ENCODE data around the gene BTBD10. TPM values are rescaled to one million over a fixed set of nuclear protein-coding genes. Genes with fewer than 3 reads are reported as not detected.

BTBD10 gene
- total and polyA plus RNA-seq, 9 donors, result 21.4 to 39.5 (median 22.9) TPM

DNA sequence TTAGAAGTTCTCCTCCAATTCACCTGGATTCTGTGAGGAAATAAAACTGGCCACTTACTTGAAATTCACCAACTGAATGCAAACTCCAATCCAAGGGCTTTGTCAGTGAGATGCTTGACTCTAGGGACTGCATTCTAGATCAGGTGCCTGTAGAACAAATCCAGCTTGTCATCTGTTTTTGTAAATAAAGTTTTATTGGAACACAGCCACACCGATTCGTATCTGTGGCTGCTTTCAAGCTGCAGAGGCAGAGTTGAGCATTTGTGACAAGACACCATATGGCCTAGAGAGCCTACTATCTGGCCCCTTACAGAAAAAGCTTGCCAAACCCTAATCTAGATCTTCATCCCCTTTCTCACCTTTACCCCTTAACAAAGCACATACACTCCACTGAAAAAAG, 82.3 kb downstream of the BTBD10 start:
- H3K27ac ChIP-seq (ENCODE audit: low read length), result no peak overlapping the region
- no peaks in the 10 kb centered on the region for H3K27me3 ChIP-seq (ENCODE audit: control insufficient read depth, insufficient read depth, low read length)
- no peak overlapping the region for H3K4me3 ChIP-seq (ENCODE audit: low read length)
- H3K9me3 ChIP-seq (replicated peaks; ENCODE audit: control insufficient read depth, low read depth, low read length), result no peaks in the 10 kb centered on the region
- no peaks in the 10 kb centered on the region for H3K4me1 ChIP-seq (ENCODE audit: control insufficient read depth, insufficient read depth, low read length)
- no CpG with 5 or more reads among the region's 2 CpGs for WGBS (ENCODE audit: insufficient coverage)
- peaks cover 38% of the 10 kb centered on the region for H3K36me3 ChIP-seq (ENCODE audit: control insufficient read depth, insufficient read depth, low read length)
- no peak for DNase-seq

DNA sequence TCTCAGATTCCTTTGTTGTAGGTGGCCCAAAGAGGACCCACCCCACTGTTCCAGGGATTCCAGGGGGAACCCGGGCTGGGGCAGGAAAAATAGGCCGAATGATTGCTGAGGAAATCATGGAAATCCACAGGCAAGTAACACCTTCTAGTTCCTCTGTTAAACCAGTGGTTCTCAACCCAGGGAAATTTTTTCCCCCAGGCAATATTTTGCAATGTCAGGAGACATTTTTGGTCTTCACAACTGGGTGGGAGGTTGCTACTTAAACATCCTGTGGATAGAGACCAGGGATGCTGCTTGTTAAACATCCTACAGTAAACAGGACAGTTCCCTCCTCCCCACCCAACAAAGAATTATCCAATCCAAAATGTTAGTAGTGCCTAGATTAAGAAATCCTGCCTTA, 84.7 kb downstream of the BTBD10 start:
- Histone ChIP-seq H3K36me3 (ENCODE audit: control insufficient read depth, insufficient read depth, low read length) (peaks cover 41% of the 10 kb centered on the region), H3K9me3 (replicated peaks; ENCODE audit: control insufficient read depth, low read depth, low read length) (no peaks in the 10 kb centered on the region), H3K4me1 (ENCODE audit: control insufficient read depth, insufficient read depth, low read length) (no peaks in the 10 kb centered on the region), H3K4me3 (ENCODE audit: low read length) (no peak overlapping the region), H3K27me3 (ENCODE audit: control insufficient read depth, insufficient read depth, low read length) (no peaks in the 10 kb centered on the region), H3K27ac (ENCODE audit: low read length) (no peak overlapping the region)
- DNase-seq, result no peak
- no CpG with 5 or more reads among the region's 2 CpGs for WGBS (ENCODE audit: insufficient coverage)

DNA sequence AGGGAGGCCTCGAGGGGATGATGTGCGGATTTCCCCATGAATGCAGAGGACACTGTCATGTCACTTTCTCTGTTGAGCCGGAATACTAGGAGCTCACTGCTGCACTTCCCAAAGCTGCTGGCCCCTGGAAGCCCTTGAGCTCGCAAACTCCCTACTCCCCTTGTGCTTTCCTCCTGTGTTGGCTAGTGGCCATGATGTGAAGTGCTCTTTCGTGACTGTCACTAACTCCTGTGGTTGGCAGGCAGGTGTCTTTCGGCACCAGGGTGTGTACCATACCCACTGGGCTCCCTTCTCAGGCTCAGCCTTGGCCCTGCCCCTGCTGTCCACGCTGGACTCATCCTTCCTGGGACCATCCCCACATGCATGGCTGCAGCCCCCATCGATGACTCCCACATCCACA, 86.2 kb downstream of the BTBD10 start:
- H3K9me3 ChIP-seq (replicated peaks; ENCODE audit: control insufficient read depth, low read depth, low read length), result no peaks in the 10 kb centered on the region
- H3K27ac ChIP-seq (ENCODE audit: low read length), result no peak overlapping the region
- WGBS (ENCODE audit: insufficient coverage), result 90% methylated on average over 7 of the region's 8 CpGs
- peaks cover 34% of the 10 kb centered on the region for H3K36me3 ChIP-seq (ENCODE audit: control insufficient read depth, insufficient read depth, low read length)
- no peaks in the 10 kb centered on the region for H3K4me1 ChIP-seq (ENCODE audit: control insufficient read depth, insufficient read depth, low read length)
- no peaks in the 10 kb centered on the region for H3K27me3 ChIP-seq (ENCODE audit: control insufficient read depth, insufficient read depth, low read length)
- DNase-seq, result no peak
- no peak overlapping the region for H3K4me3 ChIP-seq (ENCODE audit: low read length)

DNA sequence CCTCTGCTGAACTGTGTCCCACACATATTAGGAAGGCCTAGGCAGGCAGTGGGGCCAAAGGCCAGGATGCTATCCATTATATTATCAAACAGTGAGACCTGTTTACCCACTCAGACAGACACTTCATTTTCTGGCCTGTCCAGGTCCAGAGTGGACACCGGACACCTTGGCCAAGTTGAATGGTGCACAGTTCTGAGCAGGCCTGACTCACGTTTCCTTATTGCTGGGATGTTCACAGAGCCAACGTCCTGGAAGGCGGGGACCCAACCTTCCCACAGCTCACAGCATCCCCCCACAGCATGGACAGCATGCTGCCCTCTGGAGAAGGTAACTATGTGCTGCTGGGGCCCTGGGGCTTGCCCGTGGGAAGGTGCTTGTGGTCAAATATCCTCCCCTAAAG, 86.6 kb downstream of the BTBD10 start:
- no peak for DNase-seq
- no peaks in the 10 kb centered on the region for H3K27me3 ChIP-seq (ENCODE audit: control insufficient read depth, insufficient read depth, low read length)
- no peak overlapping the region for H3K4me3 ChIP-seq (ENCODE audit: low read length)
- no peak overlapping the region for H3K27ac ChIP-seq (ENCODE audit: low read length)
- no peaks in the 10 kb centered on the region for H3K4me1 ChIP-seq (ENCODE audit: control insufficient read depth, insufficient read depth, low read length)
- 82% methylated on average over 2 of the region's 5 CpGs for WGBS (ENCODE audit: insufficient coverage)
- peaks cover 31% of the 10 kb centered on the region for H3K36me3 ChIP-seq (ENCODE audit: control insufficient read depth, insufficient read depth, low read length)
- no peaks in the 10 kb centered on the region for H3K9me3 ChIP-seq (replicated peaks; ENCODE audit: control insufficient read depth, low read depth, low read length)

DNA sequence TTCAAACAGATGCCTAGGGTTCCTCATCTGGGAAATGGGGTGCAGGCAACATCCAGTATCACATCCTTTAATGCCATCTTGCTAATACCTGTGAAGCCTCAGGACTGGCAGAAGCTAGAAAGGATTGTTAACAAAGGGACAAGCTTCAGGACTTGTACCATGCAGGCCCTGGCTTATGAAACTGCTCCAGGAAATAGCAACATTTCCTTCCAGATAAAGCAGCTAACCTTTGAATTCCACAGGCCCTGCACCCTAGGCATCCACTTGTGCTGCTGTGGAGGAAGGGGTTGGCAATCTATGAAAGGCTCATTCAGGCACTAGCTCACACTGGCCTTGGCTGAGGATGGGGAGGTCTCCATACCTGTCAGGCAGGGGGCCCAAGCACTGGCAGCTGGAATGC, 87.2 kb downstream of the BTBD10 start:
- peaks cover 25% of the 10 kb centered on the region for H3K36me3 ChIP-seq (ENCODE audit: control insufficient read depth, insufficient read depth, low read length)
- no peak overlapping the region for H3K4me3 ChIP-seq (ENCODE audit: low read length)
- H3K4me1 ChIP-seq (ENCODE audit: control insufficient read depth, insufficient read depth, low read length), result no peaks in the 10 kb centered on the region
- no peak overlapping the region for H3K27ac ChIP-seq (ENCODE audit: low read length)
- no peaks in the 10 kb centered on the region for H3K27me3 ChIP-seq (ENCODE audit: control insufficient read depth, insufficient read depth, low read length)
- H3K9me3 ChIP-seq (replicated peaks; ENCODE audit: control insufficient read depth, low read depth, low read length), result no peaks in the 10 kb centered on the region
- DNase-seq, result no peak

DNA sequence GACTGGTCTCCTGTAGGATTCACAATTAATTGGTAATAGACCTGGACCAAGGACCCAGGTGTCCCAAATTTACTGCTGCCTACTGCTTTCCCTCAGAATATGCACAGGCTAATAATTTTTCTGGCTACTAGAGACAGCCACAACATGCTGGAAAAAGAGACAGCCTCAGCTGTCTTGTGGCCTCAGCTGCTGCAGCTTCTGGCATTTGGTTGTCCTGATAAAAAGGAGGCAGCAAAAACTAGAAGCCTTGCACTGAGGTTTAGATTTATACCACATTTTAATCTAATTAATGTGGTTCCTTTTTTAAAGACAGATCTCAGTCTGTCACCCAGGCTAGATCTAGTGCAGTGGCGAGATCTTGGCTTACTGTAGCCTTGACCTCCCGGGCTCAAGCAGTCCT, 89.8 kb downstream of the BTBD10 start:
- H3K27me3 ChIP-seq (ENCODE audit: control insufficient read depth, insufficient read depth, low read length), result no peaks in the 10 kb centered on the region
- no peak overlapping the region for H3K4me3 ChIP-seq (ENCODE audit: low read length)
- no peaks in the 10 kb centered on the region for H3K4me1 ChIP-seq (ENCODE audit: control insufficient read depth, insufficient read depth, low read length)
- H3K9me3 ChIP-seq (replicated peaks; ENCODE audit: control insufficient read depth, low read depth, low read length), result no peaks in the 10 kb centered on the region
- peaks cover 18% of the 10 kb centered on the region for H3K36me3 ChIP-seq (ENCODE audit: control insufficient read depth, insufficient read depth, low read length)
- WGBS (ENCODE audit: insufficient coverage), result 80% methylated on average over 1 of the region's 2 CpGs
- no peak overlapping the region for H3K27ac ChIP-seq (ENCODE audit: low read length)
- no peak for DNase-seq

DNA sequence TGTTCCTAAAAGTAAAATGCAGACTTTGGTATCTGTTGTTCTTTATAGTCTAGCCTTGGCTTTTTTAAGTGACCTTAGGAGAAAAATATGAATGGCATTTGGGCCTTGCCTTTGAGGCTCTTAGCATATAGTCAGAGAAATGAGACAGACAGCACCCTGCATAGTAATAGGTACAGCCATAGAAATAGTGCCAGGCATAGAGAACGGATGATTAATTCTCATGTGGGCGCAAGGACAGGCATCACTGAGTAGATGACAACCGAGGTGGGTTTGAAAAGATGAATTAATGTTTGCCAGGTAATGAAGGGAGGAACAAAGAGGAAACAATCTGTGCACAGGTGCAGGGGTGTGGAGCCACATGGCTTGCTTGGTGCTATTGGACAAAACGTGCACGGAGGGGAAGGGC, 95.0 kb downstream of the BTBD10 start:
- H3K36me3 ChIP-seq (ENCODE audit: control insufficient read depth, insufficient read depth, low read length), result peaks cover 8% of the 10 kb centered on the region
- WGBS (ENCODE audit: insufficient coverage), result 79% methylated on average over 5 of the region's 5 CpGs

DNA sequence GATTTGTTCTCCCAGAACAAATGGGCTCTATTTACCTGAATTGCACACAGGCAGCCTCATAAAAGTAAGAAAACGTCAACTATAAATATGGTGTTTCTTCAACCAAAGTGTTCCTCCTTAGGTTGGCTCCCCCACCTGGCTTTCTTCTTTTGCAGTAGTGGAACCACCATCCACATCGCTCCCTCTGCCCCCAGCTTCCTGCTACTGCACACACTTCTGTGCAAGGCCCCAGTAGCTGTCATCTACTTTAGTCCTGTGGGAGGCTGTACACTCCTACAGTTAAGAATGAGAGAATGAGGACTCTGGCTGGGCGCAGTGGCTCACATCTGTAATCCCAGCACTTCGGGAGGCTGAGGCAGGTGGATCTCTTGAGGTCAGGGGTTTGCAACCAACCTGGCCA, 95.9 kb downstream of the BTBD10 start:
- DNase-seq, result no peak
- Histone ChIP-seq H3K36me3 (ENCODE audit: control insufficient read depth, insufficient read depth, low read length) (peaks cover 7% of the 10 kb centered on the region), H3K9me3 (replicated peaks; ENCODE audit: control insufficient read depth, low read depth, low read length) (no peaks in the 10 kb centered on the region), H3K4me3 (ENCODE audit: low read length) (no peak overlapping the region), H3K4me1 (ENCODE audit: control insufficient read depth, insufficient read depth, low read length) (no peaks in the 10 kb centered on the region), H3K27ac (ENCODE audit: low read length) (no peak overlapping the region), H3K27me3 (ENCODE audit: control insufficient read depth, insufficient read depth, low read length) (no peaks in the 10 kb centered on the region)
- 100% methylated on average over 1 of the region's 4 CpGs for WGBS (ENCODE audit: insufficient coverage)

More for the DNA sequence above, 95.0 kb downstream of the BTBD10 start:
- H3K4me3 ChIP-seq (ENCODE audit: low read length), result no peak overlapping the region
- H3K4me1 ChIP-seq (ENCODE audit: control insufficient read depth, insufficient read depth, low read length), result no peaks in the 10 kb centered on the region
- H3K27me3 ChIP-seq (ENCODE audit: control insufficient read depth, insufficient read depth, low read length), result no peaks in the 10 kb centered on the region
- no peak overlapping the region for H3K27ac ChIP-seq (ENCODE audit: low read length)
- no peaks in the 10 kb centered on the region for H3K9me3 ChIP-seq (replicated peaks; ENCODE audit: control insufficient read depth, low read depth, low read length)
- DNase-seq, result no peak

DNA sequence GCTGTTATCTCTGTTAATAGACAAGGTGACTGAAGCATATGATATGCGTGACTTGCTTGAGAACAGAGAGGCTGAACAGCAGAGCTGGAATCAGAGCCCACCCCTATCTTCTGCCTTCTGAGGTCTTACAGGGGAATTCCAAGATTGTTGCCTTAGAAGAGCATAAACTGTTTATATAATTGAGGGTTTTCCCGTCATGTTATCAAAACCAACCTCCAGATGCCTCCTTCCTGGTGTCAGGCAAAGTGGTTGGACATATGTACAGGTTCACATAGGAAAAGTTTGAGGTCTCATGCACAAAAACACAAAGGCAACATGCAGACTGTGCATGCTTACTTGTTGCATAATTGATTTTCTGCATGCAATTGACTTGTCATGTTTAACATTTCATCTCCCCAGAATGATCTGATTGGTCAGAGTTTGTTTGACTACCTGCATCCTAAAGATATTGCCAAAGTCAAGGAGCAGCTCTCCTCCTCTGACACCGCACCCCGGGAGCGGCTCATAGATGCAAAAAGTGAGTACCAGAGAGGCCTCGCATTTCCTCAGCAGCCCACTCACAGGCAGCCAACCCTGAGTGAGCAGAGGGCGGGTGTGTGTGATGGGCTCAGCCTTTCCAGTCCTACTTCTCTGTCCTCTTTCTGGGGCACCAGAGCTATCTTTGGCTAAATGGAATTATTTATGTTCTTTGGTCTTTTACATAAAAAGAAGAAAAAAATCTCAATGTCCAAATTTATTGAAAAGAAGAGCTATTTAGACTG, 96.6 kb downstream of the BTBD10 start:
- peaks cover 4% of the 10 kb centered on the region for H3K36me3 ChIP-seq (ENCODE audit: control insufficient read depth, insufficient read depth, low read length)

DNA sequence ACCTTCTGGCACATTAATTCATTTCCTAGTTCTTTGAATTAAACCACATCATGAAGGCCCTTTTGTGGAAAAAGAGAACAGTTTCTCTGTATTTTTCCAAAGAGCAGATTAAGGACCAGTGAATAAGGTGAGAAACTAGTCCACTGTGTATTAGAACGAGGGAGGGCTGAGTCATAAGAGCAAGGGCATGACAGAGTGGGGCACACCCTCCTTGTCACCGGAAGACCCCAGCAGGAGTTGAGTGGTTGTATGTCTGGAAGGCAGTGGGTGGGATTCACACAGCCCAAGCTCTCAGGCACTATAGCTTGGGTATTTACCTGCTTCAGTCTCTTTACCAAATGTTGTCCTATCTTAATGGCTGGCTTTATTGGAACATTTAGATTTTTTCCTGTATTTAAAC, 98.6 kb downstream of the BTBD10 start:
- Histone ChIP-seq H3K9me3 (replicated peaks; ENCODE audit: control insufficient read depth, low read depth, low read length) (no peaks in the 10 kb centered on the region), H3K4me3 (ENCODE audit: low read length) (no peak overlapping the region), H3K4me1 (ENCODE audit: control insufficient read depth, insufficient read depth, low read length) (peaks cover 3% of the 10 kb centered on the region), H3K27ac (ENCODE audit: low read length) (no peak overlapping the region), H3K36me3 (ENCODE audit: control insufficient read depth, insufficient read depth, low read length) (peaks cover 4% of the 10 kb centered on the region), H3K27me3 (ENCODE audit: control insufficient read depth, insufficient read depth, low read length) (no peaks in the 10 kb centered on the region)
- WGBS (ENCODE audit: insufficient coverage), result 65% methylated on average over 2 of the region's 2 CpGs
- no peak for DNase-seq

More for the DNA sequence above, 96.6 kb downstream of the BTBD10 start:
- Histone ChIP-seq H3K4me3 (ENCODE audit: low read length) (no peak overlapping the region), H3K9me3 (replicated peaks; ENCODE audit: control insufficient read depth, low read depth, low read length) (no peaks in the 10 kb centered on the region), H3K27me3 (ENCODE audit: control insufficient read depth, insufficient read depth, low read length) (no peaks in the 10 kb centered on the region), H3K27ac (ENCODE audit: low read length) (no peak overlapping the region), H3K4me1 (ENCODE audit: control insufficient read depth, insufficient read depth, low read length) (no peaks in the 10 kb centered on the region)
- no peak for DNase-seq
- no CpG with 5 or more reads among the region's 7 CpGs for WGBS (ENCODE audit: insufficient coverage)

All from muscle of leg (tissue), 11 donors.